HPDE6-E6E7 (cell line): ENCODE measurements around the gene C3orf62.

Experiments used
- DNase-seq: peaks from one replicate; pipeline ENCODE4 v3.0.0; 2011; ENCODE audit warnings: missing footprints; ENCODE audit errors: extremely low spot score

Gene C3orf62

DNA sequence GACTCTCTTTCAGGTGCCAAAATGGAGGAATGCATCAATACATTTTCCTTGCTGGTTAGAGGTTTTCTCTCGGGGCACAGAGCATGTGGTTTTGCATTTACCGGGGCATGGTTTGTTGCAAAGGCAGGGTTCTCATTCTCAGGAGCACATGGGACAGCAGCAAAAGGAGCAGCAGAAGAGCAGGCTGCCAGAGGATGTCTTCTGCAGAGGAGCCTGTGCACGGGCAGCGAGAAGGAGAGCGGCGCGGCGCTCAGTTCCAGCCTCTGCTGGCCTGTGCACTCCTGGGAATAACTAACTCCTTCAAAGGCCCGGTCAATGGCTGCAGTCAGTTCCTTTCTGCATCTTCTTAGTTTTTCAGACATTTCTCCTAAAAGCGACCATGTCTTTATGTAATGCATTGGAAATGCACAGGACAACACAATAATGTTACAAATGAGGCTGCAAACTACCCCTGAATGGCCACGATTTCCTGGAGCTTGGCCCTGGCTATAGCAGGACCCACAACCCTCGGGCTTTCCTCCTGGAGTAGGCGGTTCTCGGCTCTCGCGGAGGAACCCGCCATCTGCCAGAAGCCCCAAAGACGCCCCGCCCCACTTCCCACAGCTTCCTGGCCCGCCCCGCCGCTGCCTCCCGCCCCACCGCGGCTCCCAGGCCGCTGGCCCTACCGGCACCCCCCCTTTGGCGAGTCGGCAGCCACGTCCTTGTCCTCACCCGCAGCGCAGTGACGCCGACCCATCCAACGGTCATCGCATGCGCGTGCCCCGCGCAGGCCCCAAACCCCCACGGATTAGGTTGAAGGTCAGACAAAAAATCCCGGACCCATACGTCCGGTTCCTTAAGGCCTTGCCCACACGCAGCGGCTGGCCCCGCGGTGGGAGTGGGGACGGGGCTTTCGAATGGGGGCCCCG lies at the start of gene C3orf62:
TSS of gene C3orf62 (minus strand) at position 758 of the 908 bp plus-strand sequence. CDS start at position 398, 360 bp downstream.
- peak; percentile 25 for DNase-seq

DNA sequence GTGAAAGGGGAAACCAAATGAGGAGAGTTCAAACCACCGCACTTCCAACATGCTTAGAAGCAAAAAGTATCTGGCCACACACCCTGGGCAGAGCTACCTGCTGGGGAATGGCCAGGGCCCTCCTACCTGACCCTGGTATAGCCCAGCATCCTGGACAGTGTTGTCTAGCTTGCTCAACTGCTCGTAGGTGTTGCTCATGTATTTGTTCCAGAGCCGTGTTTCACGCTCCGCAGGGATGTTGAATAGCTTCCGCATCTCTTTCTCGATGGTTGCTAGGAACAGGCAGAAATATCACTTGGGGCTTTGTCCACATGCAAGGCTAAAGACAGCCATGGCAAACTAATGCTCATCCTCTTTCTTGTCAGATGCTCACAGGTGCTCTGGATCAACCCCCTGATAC lies 47.7 kb upstream of the C3orf62 start:
- no peak for DNase-seq

DNA sequence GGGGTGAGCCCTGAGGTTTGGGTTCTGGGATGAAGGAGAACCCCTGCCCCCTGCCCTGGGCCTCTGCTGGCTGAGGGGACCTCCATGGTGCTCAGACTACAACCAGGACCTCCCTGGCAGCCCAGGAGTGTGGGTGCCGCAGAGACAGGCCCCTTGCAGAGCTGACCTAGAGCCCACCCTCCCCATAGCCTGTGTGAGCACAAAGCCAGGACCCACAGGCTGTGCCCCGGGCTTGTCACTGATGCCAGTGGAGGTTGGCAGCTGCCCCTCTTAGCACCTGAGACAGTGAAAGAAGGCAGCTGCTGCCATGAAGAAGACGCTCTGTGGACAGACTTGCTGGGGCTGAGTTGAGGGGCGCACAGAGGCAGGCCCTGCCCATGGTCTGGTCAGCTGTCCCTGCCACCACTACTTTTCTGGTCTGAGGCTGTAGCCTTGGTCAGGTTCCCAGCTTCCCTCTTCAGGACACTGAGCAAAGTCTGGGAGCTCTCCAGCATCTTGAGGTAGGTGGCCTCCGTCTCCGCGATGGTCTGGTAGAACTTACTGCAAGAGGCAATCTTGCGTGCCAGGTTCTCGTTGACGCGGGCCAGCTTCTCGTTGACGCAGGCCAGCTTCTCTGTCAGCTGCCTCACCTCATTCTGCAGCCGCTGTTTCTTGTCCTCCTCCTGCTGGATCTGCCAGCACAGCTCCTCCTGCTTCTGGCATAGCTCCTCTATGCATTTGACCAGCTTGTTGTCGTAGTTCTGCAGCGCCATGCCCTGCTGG lies 39.8 kb upstream of the C3orf62 start:
- no peak for DNase-seq

DNA sequence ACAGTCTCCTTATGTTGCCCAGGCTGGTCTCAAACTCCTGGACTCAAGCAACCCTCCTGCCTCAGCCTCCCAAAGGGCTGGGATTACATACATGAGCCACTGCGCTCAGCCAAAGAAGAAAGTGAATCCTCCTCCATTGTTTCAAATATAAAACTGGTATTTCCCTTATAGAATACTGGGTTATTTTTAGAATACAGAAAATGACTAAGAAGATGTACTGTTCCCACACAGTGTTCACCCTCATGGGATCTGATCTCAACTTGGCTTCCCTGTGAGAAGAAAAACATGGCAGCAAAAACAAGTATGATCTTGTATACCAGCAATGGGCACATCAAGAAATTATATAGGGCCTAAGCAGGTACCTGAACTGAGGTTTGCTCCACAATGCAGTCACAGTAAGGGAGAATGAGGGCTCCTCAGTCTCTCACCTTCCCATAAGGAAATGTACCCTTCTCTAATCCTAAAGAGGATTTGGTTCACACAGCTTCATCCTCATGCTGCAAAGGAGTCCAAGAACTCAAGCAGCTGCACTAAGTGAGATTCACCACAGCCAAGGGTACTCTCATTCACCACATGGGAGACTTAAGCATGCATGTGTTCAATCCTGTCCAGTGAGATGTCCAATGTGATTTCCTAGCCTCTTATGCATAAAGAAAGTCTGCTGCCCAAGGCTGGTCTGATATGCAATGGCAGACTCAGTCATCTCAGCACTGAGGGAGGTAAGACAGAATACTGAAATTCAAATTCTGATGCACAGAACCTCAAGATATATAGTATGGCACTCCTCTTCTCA lies 37.1 kb upstream of the C3orf62 start:
- no peak for DNase-seq

DNA sequence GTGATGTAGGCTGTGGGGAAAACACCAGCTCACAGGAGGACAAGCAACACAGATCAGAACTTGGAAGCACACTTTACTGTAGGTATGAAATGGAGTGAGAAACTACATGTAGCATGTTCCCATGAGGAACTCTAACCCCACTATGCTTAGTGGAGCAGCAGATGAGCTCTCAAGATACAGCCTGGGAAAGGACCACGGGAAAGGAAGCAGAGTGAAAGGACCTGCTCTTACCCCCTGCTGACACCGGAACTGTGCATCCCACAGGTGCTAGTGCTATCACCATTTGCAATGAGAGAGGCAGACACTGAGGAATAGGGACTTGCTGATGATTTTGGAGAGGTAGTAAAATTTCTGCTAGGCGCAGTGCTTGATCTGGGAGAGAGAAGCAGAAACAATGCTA lies 34.3 kb upstream of the C3orf62 start:
- DNase-seq, result no peak

DNA sequence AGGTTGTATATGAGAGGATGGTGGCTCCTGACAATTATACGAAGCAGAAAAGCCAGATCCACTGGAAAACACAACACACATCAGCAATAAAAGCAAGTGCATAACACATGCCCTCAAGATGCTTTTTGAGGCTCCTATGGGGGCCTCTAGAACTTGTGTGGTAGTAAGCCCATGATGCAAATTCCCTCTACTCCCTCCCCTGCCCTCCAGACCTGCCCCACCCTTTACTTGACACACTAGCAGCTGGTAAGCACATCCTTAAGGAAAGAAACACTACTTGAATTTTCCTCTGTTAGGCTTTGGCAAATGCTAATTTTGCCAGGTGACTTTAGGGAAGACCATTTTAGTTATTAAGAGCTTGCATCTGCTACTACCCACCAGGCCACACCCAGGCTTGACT lies 33.6 kb upstream of the C3orf62 start:
- no peak for DNase-seq

DNA sequence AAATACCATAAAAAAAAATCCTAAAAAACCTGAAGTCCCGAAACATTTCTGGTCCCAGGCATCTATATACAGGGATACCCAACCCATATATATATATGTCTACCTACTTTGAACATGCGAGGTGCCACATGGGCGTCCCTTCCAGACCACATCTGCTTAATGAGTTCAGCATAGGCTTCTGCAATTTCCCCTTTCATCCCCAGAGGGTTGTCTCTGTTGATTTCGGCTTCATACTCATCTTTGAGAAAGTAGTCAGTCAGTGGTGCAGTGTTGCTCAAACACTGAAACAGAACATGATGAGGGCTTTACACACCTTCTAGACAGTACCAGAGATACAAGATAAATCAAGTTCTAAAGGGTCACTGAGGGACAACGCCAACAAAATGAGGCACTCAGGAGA lies 28.6 kb upstream of the C3orf62 start:
- no peak for DNase-seq

DNA sequence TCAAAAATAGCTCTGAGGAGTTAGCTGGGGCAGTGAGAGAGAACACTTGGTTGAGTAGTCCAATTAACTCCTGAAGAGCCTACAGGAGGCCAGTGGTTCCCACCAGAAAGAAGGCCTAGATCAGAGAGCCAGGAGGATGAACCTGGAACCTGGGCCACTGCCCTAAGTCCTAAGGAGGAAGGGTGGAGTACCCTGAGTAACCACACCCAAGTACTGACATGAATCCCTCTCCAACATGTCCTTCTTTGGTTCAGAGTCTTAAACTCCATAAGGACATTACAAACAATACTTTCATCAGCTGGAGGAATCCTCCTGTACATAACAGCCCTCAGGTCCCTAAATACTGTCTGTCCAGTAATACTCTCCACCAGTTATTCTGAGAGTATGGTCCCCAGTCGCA lies 25.6 kb upstream of the C3orf62 start:
- no peak for DNase-seq

DNA sequence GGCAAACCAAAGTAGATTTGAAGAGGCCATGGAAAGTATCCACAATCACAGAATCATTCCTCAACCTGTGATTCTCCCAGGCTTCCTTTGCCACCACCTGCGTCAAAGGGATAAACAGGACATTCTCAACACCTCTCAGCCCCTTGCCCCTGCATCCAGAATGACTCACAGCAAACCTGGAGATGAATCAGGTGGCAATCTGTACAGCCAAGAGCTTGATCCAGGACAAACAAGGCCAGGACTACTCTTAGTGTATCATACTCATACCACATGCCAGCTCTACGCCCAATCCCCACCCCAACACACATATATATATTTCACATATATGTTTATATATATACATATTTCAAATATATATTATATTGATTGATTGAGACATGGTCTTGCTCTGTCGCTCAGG lies 23.6 kb upstream of the C3orf62 start:
- DNase-seq, result no peak

DNA sequence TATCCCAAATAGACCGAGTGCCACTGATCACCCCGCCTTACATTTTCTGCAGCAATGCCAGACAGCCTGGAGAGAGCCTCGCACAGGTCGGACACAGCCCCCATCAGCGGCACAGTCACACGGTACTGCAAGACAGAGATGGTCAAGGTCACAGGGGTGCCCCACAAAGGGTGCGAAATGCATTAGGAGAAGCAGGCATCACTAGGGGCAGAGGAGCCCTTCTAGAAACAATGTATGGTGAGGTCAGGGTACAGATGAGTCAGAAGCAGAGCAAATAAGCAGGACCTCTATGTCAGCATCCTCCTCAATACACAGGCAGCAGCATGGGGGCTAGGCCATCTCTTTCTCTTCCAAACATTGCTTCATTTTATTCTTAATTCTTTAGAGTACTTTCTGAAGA lies 21.5 kb upstream of the C3orf62 start:
- DNase-seq, result no peak

DNA sequence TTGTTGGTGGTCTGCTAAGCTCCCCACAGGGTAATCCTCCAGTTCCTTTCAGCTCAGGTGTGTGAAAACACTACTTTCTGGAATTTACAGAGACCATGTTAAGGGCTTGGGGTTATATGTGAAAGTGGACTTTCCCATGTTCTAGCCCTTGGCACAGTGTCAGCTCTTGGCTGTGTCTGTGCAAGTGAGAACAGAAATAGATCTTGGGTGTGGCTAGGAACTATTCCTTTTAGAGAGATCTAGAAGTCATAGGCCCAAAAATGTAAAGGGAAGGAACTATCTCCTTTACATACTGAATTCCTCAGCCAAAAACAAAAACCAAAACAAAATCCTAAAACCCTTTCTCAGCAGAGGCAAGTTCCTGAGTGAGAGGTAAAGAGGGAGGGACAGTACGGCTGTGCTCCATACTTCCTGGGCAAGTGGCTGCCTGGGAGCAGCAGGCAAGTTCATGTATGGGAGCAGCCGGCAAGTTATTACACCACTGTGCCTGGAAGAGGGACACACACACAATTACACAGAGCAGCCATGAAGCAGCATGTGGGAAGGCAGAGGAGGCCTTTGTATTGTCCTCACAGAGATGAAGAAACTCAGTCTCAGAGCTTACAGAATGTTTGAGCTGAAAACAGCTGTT lies 19.9 kb upstream of the C3orf62 start:
- peak; percentile 4 for DNase-seq

DNA sequence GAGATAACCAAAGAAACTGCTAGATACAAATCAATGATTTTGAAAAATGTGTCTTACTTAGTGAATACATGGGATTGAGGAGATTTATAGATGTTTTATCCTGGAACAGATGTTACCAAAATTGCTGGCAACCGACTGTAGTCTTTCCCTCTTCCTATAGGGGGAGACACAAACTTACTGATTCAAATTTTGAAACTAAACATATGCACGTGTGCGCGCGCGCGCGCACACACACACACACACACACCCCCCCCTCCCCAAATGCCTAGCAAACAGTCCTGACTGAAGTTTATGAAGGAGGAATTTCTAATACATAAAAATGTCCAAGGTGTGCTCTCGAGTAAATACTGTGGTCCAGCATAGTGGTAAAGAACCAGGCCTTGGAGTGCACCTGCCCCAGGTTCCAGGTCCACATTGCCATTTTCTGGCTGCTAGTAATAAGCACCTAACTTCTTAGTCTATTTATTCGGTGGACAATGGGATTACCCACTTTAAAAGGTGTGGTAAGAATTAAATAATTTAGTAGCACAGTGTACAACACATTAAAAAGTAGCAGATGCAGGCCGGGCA lies 18.5 kb upstream of the C3orf62 start:
- no peak for DNase-seq

DNA sequence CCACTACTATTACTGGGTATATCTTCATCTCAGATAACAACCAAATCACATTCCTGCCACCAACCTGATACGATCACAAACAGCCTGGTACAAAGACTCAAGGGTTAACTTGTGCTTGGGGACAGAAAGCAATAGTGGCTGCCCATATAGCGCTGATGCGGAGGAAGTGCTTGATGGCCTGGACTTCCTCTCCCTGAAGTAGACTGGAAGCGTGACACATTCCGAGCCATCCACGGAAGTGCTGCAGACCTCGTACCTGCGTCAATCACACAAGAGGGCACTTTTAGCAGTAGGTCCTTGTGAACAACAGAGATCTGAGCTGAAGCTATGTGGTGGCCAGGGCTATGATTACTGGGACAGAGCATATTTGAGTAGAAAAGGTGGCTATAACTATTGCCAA lies 17.3 kb upstream of the C3orf62 start:
- no peak for DNase-seq

DNA sequence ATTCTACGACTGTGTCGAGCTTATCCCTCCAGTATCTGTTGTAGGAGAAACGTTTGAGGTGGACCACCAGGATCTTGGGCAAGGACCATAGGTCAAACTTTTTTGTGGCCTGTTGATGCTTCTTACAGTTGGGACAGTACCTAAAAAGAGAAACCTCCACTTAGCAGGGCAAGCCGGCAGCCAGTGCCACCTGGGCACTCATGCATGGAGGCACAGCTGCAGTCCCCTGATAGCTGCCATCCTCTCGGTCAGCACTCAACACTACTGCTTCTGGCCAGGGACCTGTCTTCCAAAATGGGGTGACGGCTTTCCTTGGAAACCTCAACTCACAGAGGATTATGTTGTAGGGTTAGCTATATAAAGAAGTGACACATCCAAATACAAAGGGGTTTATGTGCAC lies 7.0 kb upstream of the C3orf62 start:
- DNase-seq, result no peak

DNA sequence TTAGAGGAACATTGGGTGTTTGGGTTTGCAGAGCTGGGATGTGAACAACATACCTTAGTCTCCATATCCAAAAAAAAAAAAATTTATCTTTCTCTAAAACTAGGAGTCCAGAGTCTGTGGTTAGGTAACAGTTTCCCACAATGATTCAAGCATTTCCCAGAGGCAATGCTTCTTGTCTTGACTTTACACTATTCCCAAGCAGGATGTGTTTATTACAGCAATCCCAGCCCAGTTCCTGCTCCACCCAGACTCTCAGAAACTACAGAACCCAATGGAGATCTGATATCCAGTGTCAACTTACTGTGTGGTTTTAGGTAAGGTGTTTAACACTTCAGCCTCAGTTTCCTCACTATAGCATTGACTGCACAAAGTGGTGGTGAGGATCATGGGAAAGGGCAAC lies 2.3 kb upstream of the C3orf62 start:
- no peak for DNase-seq

DNA sequence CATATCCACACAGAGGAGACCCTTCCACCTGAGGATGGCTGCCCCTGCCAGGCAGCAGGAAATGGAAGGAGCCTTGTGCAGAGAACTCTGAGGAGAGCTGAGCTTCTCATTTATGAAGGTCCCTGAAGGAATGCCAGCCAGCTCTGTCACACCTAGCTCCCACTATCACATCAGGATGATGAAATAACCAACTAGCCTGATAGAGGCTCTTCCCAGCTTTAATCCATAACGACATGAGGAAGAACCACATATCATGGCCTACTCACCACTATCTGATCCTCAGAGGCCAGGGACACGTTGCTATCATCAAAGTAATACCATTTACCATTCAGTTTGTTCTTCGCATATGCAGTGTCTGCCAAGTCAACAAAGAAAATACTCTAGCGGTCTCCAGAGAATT lies 1.5 kb upstream of the C3orf62 start:
- DNase-seq, result no peak

DNA sequence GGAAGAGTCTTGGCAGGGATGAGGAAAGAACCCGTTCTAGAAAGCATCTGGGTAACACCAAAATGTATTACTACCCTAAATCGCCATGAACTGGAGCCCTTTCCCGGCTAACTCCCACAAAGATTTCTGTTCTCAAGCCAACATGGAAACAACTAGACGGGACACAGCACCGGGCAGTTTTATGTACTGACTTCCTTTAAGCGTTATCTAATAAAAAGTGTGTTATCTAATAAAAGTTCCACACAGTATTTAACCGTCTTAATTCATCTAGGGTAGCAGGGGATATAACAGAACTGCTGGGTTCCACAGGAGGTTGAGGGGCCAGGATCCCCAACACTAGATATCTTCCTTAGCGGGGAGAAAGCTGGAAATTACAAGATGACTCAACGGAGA lies 347 bp upstream of the C3orf62 start:
- DNase-seq, result no peak

DNA sequence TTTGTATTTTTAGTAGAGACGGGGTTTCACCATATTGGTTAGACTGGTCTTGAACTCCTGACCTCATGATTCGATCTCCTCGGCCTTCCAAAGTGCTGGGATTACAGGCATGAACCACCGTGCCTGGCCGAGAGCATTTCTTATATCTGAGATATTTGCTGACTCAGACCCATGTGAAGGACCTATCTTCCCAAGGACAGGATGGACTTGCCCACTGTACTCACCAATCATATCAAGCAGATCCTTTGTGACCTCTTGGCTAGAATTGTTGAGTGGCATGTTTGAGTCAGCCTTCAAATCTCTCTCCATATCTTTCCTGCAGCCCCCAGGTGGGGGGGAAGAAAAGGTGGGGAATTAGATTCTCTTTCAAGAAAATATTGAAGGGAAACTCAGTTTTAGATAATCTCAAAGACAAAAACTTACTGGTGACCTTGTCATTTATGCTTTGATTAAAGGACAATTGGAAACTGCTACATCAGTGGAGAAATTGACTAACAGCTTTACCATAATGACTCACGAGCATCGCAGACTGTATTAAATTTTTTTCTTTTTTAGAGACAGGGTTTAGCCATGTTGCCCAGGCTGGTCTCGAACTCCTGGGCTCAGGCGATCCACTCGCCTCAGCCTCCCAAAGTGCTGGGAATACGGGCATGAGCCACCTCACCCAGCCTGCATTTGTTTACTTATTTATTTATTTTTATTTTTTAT lies 3.1 kb downstream of the C3orf62 start:
- no peak for DNase-seq

DNA sequence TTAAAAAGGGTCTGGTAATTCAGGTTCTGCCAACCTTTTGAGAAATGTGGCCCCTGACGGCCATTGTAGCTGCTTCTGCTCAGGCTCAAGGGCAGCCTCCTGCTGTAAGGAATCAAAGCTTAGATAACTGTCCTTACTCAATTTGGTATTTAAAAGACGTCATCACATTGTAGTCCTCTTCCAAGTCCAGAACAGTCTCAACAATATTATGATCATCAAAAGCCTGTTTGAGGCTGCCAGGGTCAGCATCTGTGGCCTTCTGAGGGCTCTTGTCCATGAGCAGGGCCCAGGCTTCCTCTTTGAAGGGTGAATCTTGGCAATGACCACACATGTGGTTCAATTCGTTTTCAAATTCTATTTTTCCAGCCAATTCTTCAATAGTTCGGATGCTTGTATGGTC lies 6.0 kb downstream of the C3orf62 start:
- DNase-seq, result no peak

DNA sequence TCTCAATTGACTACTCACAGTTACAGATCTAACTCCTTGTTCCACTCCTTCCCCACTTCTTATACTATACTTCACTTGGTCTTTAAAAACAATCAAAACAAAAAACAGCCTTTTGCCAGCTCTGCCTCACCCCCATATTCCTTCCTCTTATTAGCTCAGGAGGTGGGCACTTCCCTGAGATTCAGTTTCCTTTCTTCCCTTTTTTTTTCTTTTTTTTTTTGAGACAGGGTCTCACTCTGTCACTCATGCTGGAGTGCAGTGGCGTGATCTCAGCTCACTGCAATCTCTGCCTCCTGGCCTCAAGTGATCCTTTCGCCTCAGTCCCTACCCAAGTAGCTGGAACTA lies 6.9 kb downstream of the C3orf62 start:
- DNase-seq, result no peak
